Dermis microvascular lymphatic vessel endothelial cell (primary cell): ENCODE data around the gene MGMT. TPM values are rescaled to one million over a fixed set of nuclear protein-coding genes. Genes with fewer than 3 reads are reported as not detected.

Source experiments
- DNase-seq, 2 donors: peaks; one replicate each; pipeline versions ENCODE4 v3.0.0 to v3.0.0-alpha.2; 2010; ENCODE audit warnings: low read depth in 2 of 2
- total RNA-seq: library from RNA; depleted of rRNA; stranded (reverse); fragments of >200 nt; gene quantifications from 2 replicates; pipeline ENCODE4 v1.2.1, GENCODE V29; 2014

The MGMT gene
- total RNA-seq, 1 donor from 2014 or later, result 9.6 TPM

- DNase-seq, result no peak
Observed at GRCh38 chr10:129727495-129727894, 260.5 kb downstream of the MGMT start.

GRCh38 chr10:129728246-129728820 lies 261.3 kb downstream of the MGMT start:
- DNase-seq, result no peak

GRCh38 chr10:129728905-129729795 lies 262.1 kb downstream of the MGMT start:
- no peak for DNase-seq

- DNase-seq, result no peak
Observed at GRCh38 chr10:129730272-129730992, 263.4 kb downstream of the MGMT start.

GRCh38 chr10:129730993-129731325 lies 263.9 kb downstream of the MGMT start:
- DNase-seq, result no peak

- no peak for DNase-seq
Observed at GRCh38 chr10:129740532-129741279, 273.7 kb downstream of the MGMT start.

- no peak for DNase-seq
Observed at GRCh38 chr10:129741280-129741977, 274.4 kb downstream of the MGMT start.

GRCh38 chr10:129741978-129742741 lies 275.1 kb downstream of the MGMT start:
- no peak for DNase-seq

- no peak for DNase-seq
Observed at GRCh38 chr10:129742742-129743550, 275.9 kb downstream of the MGMT start.

- DNase-seq, result no peak
Observed at GRCh38 chr10:129743738-129744133, 276.7 kb downstream of the MGMT start.

- DNase-seq, result no peak
Observed at GRCh38 chr10:129744134-129745111, 277.4 kb downstream of the MGMT start.

- no peak for DNase-seq
Observed at GRCh38 chr10:129745186-129745750, 278.2 kb downstream of the MGMT start.

- no peak for DNase-seq
Observed at GRCh38 chr10:129754211-129755050, 287.4 kb downstream of the MGMT start.

GRCh38 chr10:129755158-129755591 lies 288.1 kb downstream of the MGMT start:
- DNase-seq, result no peak

GRCh38 chr10:129755621-129756020 lies 288.6 kb downstream of the MGMT start:
- DNase-seq, result no peak

- DNase-seq, result peak in 1 of 2 donors; percentile 15
Observed at GRCh38 chr10:129756912-129757901, 290.2 kb downstream of the MGMT start.
